Activated gamma-delta T cell (primary cell): ENCODE results near the gene ZFYVE28.

Experiments used
- DNase-seq: peaks from one replicate; lab custom pipeline; 2025; lab: John Stamatoyannopoulos, UW

The ZFYVE28 gene

DNA sequence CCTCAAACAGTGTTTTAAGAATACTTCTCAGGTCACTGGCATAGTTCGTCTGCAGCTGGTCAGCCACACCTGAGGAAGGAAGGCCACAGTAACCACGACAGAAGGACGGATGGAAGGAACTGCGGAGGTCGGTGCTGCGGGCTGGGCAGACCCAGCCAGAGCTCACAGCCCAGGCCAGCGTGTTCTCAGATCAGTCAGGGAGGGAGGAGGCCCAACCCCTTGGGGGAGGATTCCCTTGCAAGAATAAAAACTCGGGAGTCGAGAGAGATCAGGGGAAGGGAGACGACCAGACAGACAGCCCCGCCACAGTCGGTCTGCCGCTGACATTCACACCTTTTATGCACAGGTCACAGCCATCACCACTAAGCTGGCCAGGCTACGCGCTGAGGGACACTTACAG lies 145.2 kb downstream of the ZFYVE28 start:
- no peak for DNase-seq

DNA sequence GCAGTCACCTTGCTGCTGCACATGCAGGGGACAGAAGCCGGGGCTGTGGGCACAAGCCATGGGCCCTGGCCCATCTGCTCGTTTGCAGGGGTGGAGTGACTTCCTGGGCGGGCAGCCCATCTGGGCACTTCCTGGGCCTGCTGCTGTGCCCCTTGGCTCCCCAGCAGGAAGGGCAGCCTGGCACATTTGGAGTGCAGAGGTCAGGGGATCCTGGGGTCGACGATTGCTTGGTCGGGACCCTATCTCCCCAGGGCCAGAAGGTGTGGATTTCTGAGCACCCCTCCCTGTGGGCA lies 145.7 kb downstream of the ZFYVE28 start:
- no peak for DNase-seq

- DNase-seq = no peak
Measured at GRCh38 chr4:2272026-2272827, 146.2 kb downstream of the ZFYVE28 start.

GRCh38 chr4:2271279-2272025 lies 147.0 kb downstream of the ZFYVE28 start:
- DNase-seq = no peak

- no peak for DNase-seq
Measured at GRCh38 chr4:2270341-2271165, 147.9 kb downstream of the ZFYVE28 start.

GRCh38 chr4:2269618-2270163 lies 148.8 kb downstream of the ZFYVE28 start:
- DNase-seq = no peak

GRCh38 chr4:2269206-2269531 lies 149.3 kb downstream of the ZFYVE28 start:
- DNase-seq = no peak

- DNase-seq = no peak
Measured at GRCh38 chr4:2268357-2269205, 149.9 kb downstream of the ZFYVE28 start.

GRCh38 chr4:2267841-2268240 lies 150.6 kb downstream of the ZFYVE28 start:
- no peak for DNase-seq

- no peak for DNase-seq
Measured at GRCh38 chr4:2267320-2267811, 151.1 kb downstream of the ZFYVE28 start.

DNA sequence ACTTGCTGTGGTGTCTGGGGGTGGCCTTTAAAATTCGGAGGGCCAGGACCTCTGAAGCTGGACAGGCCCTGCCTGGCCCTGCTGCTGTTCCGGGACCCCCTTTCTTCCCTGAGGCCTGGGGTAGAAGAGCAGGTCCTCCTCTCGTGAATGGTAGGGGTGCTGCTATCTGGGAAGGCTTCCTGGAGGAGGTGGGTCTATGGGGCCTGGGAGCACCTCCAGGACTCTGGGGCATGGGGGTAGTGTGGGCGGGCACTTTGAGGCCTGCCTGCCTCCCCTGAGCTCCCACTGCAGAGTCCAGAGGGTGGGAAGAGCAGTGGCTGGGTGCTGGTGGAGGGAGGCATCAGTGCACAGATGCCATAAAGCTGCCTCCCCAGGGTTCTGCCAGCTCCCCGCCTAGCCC lies 151.6 kb downstream of the ZFYVE28 start:
- no peak for DNase-seq

DNA sequence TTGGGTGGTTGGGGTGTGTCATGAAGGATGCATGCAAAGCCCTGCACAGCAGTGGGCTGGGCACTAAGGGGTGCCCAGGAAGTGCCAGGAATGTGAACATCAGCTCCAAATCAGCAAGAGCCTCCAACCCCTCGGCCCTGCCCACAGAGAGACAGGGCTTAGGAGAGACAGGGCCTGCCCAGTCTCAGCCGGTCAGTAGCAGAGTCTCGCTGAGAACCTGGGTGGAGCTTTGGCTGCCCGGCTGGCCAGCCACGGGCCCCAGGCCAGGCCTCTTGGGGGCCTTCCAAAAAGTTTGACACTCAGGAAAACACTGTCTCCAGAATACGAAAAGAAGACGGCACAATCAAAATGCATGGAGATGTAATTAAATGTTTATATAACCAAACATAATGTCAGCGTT lies 152.3 kb downstream of the ZFYVE28 start:
- no peak for DNase-seq

- DNase-seq = no peak
Measured at GRCh38 chr4:2265113-2266110, 153.0 kb downstream of the ZFYVE28 start.

DNA sequence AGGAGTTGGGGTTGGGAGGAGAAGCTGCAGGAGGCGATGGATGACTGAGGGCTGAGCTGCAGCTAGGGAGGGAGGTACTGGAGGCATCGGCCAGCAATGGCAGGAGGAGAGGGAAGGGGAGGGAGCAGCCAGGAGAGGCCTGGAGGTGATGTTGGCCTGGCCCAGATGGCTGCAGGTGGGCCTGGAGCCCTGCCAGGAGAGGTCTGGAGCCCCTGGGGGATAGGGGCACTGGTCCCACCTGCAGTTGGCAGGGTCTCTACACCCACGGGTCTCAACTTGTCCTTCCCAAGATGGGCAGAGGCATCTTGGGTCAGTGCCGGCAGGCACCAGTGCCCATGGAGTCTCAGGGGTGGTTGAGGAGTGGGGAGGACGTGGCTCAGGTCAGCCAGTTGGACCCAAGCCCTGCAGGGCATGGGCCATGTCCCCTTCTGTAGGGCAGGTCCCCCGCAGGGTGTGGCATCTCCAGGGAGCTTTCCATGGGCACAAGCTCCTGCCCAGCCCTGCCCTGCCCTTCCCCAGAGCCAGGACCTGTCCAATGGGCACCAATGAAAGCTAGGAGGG lies 153.9 kb downstream of the ZFYVE28 start:
- no peak for DNase-seq

- DNase-seq = no peak
Measured at GRCh38 chr4:2263926-2264321, 154.5 kb downstream of the ZFYVE28 start.

DNA sequence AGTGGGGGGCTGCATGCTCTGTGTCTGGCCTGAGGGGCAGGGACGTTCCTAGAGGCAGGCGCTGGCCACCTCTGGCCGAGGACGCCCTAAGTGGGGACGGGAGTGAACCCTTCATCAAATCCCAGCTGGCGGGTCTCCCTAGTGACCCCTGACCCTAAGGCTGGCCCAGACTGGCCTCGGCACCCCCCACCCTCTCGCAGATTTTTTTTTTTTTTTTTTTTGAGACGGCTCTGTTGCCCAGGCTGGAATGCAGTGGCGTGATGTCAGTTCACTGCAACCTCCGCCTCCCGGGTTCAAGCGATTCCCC lies 155.5 kb downstream of the ZFYVE28 start:
- no peak for DNase-seq

DNA sequence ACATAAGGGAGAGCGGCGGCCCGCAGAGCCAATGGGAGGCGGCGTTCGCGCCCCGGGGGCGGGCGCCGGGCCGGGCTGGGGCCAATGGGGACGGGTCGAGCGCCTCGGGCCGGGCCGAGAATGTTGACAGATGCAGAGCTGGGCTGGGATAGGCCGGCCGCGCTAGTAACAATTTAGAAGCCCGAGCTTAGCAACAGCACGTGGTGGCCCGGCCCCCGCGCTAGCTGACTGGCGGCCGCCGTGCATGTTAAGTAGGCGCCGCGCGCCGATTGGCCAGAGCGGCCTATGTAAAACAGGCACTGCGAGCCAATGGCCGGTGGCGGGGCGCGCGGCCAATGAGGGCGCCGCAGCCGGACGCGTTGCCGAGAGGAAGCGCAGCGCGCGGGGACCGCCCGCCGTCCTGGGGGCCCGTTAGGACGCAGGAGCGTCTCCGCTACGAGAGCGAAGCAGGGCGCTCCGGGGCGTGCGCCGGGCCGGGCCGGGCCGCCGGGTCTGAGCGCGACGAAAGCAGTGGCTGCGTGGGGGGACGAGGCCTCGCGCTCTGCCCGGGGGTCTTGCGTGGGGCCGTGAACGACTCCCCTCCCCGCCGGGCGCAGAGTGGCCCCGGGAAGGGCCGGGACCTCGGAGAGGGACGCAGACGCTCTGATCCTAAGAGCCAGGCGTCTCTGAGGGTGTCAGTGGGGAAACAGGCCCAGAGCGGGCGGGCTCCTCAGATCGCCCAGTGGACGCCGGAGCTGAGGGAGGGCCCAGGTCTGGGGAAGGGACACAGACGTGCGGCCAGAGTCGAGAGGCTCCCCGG lies 156.1 kb downstream of the ZFYVE28 start:
- DNase-seq = peak; percentile 99

GRCh38 chr4:2261853-2262144 lies 156.6 kb downstream of the ZFYVE28 start, which contains the start of gene MXD4:
MXD4 (minus strand) TSS chr4:2262109; CDS start chr4:2261980, 129 bp downstream.
- no peak for DNase-seq
